ENCODE data around the gene LTF.
"Not testable (repeated sequence)": the region's sequence is repeated elsewhere in the genome, so short reads cannot be mapped to it uniquely, and the experiment has no call there.

The LTF gene
- total RNA-seq = 0.31 to 0.92 reads per million in 2 donors

DNA sequence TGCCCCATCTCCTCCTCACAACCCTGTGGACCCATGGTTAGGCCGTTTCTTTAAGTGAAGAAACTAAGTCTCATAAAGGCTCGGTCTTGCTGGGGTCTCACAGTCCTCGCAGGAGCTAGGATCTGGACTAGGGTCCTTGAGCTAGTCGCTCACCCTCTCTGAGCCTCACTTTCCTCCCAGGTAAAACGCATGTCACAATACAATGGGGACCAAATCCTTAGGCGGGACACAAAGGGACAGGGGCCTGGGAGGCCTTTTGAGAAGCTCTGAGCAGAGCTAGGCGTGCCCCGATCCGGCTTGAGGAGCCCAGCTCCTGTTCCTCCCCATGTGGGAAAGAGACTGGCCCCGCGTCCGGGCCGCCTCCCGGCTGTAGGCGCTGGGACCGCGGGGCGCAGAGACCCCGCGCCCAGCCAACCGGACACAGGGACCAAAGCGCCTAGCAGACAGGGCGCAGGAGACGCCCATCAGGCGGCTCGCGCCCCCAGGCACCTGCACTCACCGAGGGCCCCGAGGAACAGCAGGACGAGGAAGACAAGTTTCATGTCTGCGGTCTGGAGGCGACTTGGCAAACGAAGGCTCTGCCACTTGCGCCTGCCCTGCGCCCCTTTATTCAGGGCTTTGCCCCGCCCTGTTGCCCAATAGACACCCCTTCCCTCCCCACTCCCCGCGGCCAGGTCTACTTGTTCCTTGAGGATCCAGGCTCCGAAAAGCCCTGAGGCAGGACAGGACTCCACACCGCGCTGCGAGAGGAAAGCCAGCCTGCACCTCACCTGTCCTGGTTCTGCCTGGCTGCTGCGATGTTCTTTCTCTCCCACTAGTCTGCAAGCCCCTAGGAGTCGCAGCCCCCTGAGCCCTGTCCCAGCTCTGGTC lies at the start of gene LTF:
LTF (minus strand) TSS at position 580 of the 870 bp plus-strand sequence; CDS start at position 542, 38 bp downstream.
- no peak for DNase-seq

DNA sequence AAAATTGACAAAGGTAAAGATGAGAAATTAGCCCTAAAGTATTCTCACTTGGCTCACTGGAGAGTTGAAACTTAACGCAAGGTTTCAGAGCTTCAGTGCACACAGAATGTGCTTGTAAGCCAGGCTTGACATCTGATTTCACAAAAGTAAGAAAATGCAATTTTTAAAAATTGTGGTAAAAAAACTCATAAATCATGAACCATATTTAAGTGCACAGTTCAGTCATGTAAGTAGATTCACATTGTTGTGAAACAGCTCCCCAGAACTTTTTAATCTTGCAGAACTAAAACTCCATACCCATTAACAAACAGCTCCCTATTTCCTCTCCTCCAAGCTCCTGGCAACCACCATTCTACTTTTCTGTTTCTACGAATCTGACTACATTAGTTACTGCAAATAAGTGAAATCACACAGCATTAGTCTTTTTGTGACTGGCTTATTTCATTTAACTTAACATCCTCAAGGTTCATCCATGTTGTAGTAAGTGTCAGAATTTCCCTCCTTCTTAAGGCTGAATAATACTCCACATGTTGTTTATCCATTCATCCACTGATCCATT lies 47.6 kb upstream of the LTF start:
- no peak for DNase-seq

DNA sequence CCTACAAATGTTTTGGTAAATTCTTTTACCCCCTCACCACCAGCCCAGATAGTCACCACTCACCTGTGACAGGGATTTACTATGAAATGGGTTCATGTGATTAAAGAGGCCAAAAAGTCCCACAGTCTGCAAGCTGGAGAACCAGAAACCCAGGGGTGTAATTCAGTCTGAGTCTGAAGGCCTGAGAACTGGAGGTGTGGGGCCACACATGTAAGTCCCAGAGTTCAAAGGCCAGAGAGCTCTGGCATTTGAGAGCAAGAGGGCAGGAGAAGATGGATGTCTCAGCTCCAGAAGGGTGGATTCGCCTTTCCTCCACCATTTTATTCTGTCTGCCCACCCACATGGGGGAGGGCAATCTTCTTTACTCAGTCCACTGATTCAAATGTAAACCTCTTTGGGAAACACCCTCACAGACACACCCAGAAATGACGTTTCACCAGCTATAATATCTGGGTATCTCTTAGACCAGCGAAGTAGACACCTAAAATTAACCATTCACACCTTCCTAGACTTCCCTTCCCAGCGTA lies 45.0 kb upstream of the LTF start:
- DNase-seq = no peak

DNA sequence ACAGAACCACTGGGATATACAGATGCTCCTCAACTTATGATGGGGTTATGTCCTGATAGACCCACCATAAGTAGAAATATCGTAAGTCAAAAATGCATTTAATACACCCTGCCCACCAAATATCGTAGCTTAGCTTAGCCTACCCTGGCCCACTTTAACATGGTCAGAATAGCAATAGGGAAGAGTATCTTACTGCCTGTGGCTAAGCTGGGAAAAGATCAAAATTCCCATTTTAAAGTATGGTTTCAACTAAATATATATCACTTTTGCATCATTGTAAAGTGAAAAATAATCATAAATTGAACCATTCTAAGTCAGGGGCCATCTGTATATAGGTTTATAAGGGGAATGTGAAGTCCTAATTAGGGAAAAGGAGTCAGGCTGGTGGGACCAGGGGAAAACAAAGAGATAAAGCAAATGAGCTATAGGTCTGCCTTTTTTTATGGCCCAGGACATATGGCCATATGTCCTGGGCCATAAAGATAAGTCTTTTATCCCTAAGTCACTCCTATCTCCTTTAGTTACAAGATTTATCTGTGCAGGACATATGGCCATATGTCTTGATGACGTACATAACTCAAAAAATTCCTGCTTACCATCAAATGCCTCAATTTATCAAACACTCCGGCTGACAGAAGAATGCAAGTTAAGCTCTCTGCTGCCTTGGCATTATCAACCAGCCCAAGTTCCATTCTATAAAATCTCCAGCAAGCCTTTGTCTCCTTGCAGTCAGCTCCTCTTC lies 44.3 kb upstream of the LTF start:
- DNase-seq = no peak

DNA sequence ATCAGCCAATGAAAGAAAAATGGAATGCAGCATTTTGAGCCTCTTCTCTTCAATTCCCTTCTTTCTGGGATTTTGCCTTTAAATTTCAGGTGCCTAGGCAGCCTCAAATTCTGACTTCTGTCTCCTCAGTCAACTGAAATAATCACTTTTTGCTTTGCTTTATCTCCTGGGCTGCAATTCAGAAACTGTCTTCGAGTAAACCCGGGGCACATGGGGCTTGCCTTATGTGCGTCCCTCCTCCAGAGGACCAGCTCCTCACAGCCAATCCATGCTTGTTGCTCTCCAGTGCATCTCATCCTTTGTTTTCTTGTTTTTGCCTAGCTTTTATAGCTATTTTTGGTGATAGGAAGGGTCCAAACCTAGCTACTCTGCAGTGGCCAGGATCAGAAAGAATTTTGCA lies 41.8 kb upstream of the LTF start:
- DNase-seq = no peak

DNA sequence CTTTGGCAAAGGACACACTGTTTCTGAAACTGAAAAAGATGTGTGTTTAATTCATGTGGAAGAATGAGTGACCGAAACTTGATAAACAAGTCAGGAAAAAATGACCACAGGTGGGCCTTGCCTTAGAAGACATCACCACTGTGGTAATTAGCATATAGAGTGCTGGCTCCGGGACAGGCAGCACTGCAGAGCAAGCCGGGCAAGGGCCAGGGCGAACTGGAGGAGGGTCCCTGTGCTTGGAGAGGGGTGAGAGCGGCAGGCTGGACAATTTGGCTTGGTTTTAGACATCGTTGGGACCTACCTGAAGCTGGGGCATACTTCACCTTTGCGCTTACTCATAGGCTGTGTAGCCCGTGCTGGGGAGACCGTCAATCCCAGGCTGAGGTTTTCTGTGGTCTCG lies 41.2 kb upstream of the LTF start:
- DNase-seq = no peak

DNA sequence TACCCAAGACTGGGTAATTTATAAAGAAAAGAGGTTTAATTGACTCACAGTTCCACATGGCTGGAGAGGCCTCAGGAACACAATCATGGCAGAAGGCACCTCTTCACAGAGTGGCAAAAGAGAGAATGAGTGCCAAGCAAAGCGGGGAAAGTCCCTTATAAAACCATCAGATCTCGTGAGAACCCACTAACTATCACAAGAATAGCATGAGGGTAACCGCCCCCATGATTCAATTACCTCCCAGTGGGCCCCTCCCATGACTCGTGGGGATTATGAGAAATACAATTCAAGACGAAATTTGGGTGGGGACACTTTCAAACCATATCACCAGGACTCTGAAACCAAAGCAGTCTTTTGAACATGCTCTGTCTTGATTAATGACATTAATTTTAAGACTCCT lies 40.1 kb upstream of the LTF start:
- DNase-seq = no peak

DNA sequence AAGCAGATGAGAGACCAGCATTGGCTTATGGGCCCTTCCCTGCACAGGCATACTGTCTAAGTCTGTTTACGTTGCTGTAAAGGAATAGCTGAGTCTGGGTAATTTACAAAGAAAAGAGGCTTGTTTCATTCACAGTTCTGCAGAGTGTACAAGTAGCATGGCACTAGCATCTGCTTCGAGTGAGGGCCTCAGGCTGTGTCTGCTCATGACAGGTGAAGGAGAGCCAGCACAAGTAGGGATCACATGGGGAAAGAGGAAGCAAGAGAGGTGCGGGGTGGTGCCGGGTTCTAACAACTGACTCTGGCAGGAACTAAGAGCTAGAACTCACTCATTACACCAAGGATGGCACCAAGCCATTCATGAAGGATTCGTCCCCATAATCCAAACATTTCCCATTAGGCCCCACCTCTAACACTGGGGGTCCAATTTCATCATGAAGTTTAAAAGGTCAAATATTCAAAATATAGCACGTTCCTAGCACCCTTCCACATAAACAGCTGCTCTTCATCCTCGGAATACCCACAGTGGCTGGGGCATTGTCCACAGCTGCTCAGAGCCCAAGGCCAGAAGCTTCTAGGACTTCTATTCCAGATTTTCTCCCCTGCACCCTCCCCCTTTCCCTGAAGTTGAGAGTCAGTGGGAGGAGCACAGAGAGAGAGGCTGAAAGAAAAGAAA lies 38.6 kb upstream of the LTF start:
- no peak for DNase-seq

DNA sequence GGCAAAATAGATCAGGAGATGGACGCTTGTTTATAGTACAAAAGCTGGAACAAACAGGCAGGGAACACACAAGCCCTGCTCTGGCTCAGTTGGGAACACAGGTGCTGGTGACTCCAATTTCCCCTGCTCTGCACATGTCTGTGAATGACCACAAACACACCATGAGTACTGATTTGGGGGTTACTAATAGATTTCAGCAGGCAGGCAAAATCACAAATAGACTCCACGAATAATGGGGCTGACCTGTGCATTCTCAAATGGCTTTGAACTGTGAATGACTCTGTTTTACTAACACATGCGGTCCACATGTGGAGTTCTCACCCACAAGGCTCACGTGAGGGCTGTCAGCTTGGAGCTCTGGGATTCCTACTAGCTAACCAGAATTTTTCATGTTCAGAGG lies 37.0 kb upstream of the LTF start:
- no peak for DNase-seq

DNA sequence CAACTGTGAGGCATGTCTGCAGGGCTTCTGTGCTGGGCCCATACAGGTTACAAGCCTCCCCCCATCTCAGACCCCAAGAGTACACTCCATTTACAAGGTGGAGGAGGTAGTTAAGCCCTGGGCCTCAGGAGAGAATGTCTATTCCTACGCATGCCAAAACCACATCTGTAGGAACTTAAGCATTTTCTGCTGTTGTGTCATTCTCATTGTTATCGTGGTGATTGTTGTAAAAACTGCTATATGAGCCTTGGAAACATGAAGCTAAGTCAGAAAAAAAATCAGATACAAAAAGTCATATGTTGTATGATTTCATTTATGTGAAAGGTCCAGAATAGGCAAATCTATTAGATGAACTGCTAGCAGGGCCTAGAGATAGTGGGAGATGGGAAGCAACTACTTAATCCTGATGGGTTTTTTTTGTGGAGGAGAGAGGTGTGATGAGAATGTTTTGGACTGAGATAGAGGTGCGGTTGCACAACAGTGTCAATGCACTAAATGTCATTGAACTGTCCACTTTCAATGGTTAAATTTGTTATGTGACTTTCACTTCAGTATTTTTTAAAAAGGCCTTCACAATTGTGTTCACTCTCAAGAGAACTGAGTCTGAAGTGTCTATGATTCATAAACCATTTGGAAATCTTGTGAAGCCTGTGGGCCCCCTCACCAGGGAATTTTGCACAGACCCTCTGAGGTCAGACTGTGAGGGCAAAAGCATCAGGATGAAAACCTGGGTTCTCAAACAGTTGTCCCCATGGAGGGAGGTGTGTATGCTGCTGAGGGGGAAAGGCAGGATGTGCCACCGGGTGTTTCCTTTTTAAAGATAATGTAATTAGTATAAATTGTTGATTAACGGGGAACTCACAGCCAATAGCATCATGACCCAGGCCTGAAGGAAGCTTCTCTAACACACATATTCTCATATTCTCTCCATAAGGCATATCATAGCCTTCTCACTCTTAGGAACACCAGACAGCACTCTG lies 36.2 kb upstream of the LTF start:
- no peak for DNase-seq

DNA sequence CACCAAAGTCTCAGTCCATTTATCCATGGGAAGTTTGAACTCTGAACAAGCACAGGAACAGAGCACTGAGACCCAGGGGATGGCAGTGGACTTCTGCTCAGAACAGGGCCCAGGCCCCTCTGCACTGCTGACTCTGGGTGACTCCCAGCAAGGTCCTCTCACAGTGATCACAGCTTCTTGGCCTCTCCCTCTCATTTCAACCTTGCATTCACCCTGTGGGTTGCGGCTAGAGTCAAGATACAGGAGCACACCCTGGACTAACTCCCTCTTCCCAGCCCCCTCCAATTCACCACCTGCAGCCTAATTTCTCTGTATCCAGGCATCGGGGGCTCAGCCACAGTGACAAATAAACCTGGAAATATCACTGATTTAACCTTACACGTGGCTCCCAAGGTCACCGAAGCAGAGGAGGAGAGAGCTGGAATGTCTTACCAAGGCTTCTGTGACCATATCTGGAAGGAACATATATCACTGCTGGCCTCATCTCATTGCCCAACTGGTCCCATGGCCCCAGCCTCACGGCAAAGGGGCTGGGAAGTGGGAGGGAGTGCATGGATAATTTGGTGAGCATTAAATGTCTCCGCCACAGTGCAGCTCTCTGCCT lies 34.3 kb upstream of the LTF start:
- no peak for DNase-seq

DNA sequence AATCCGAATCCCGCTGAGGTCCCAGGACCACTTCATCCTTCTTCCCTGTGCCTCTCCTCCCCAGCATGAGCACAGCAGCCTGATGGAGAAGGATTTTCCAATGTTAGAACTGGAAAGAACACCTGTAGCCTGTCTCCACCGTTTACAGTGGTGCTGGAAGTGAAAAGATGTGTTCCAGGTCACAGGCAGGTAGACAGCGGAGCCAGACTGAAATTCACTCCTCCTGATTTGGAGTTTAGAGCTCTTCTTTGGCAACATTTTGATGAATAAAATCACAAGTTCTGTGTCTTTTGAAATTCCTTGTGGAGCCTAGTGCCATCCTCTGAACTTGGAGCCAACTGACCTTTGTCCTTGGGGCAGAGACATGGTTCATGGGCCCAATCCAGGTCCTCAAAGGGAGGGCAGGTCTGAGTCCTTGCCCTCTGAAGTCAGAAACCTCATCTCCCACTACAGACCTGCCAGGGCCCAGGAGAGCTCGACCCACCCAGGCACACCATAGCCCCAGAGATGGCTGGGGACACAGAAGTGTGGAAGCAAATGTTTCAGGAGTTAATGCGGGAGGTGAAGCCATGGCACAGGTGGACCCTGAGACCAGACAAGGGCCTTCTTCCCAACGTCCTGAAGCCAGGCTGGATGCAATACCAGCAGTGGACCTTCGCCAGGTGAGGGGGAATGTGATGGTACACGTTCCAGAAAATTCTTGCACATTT lies 33.0 kb upstream of the LTF start, which contains the start of gene RTP3:
RTP3 (plus strand) TSS at position 421 of the 710 bp plus-strand sequence; CDS start at position 508, 87 bp downstream.
- no peak for DNase-seq

DNA sequence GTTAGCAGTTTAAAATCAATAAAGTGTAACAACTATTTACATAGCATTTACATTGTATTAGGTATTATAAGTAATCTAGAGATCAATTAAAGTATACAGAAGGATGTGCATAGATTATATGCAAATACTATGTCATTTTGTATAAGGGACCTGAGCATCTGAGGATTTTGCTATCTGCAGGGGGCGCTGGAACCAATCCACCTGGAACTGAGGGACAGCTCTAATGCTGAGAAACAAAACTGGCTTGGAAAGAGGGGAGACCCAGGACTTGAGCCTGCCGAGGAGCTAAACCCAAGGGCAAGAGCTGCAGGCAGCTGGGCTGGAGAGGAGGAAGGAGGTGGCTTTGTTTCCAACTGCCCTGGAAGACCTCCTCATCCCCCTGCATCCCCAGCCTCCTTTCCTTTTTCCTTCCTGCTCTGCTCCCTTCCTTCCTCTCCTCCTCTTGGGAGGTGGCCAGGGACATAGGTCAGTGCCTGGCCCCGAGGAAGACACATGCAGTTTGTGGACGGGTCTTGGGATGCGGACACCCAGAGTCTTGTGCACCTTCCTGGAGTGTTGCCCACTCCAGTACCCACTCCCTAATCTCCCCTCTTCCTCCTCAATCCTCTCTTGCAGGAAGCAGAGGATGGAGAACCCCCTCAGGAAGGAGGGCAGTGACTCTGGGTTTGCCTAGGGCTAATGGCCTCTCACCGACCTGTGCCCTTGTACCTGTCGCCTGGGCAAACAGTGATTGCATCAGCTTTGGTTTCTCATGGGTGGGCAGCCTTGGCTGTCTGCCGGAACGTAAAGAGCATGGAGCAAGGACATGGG lies 32.2 kb upstream of the LTF start:
- no peak for DNase-seq

DNA sequence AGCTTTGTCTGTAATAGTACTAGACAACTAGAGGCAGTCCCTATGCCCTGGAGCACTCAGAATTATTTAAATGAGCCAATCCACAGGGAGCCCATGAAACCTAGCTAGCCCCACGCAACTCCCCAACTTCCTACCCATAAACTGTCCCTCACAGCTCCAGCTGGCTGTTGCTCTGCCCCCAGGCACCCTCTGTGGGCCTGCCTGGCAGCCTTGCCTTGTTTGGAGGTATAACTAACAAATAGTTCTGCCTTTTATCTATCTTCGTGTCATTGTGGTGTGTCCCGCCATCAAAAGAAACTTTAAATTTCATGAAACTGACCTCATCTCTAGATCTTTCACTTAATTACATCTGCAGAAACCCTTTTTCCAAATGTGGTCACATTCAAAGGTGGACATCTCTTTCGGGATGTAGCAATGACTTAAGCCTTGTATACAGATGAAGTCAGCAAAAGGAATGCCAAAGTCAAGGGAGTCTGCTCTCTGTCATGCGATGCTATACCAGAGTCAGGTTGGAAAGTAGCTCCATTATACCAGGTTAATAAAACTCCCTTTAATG lies 31.3 kb upstream of the LTF start:
- no peak for DNase-seq

DNA sequence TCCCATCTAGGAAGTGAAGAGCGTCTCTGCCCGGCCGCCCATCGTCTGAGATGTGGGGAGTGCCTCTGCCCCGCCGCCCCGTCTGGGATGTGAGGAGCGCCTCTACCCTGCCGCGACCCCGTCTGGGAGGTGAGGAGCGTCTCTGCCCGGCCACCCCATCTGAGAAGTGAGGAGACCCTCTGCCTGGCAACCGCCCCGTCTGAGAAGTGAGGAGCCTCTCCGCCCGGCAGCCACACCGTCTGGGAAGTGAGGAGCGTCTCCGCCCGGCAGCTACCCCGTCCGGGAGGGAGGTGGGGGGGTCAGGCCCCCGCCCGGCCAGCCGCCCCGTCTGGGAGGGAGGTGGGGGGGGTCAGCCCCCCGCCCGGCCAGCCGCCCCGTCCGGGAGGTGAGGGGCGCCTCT lies 29.8 kb upstream of the LTF start:
- DNase-seq = not testable (repeated sequence)

DNA sequence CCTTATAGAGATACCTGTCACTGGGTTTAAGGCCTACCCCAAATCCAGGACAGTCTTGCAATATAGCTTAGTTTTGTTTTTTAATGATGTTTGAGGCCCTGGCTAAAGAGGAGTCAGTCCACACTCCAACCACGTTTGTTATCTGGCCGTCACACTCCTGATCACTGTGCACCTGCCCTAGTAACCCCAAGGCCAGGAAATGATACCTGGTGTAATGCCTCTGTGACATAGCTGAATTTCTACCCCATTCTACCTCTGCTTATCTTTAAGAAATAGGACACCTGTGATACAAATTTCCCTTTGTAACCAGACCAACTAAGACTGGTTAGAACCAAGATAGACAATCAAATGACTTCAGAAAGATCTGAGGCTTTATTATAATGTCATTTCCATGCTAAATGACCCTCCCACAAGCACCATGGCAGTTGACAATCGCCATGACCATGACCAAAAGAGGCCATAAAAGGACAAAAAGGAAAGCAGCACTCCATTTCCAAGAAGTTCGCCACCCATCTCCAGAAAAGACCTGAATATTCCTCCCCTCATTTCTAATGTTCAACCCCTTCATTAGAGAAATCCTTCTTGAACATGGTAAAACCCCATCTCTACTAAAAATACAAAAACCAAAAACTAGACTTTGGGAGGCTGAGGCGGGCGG lies 28.3 kb upstream of the LTF start:
- no peak for DNase-seq

DNA sequence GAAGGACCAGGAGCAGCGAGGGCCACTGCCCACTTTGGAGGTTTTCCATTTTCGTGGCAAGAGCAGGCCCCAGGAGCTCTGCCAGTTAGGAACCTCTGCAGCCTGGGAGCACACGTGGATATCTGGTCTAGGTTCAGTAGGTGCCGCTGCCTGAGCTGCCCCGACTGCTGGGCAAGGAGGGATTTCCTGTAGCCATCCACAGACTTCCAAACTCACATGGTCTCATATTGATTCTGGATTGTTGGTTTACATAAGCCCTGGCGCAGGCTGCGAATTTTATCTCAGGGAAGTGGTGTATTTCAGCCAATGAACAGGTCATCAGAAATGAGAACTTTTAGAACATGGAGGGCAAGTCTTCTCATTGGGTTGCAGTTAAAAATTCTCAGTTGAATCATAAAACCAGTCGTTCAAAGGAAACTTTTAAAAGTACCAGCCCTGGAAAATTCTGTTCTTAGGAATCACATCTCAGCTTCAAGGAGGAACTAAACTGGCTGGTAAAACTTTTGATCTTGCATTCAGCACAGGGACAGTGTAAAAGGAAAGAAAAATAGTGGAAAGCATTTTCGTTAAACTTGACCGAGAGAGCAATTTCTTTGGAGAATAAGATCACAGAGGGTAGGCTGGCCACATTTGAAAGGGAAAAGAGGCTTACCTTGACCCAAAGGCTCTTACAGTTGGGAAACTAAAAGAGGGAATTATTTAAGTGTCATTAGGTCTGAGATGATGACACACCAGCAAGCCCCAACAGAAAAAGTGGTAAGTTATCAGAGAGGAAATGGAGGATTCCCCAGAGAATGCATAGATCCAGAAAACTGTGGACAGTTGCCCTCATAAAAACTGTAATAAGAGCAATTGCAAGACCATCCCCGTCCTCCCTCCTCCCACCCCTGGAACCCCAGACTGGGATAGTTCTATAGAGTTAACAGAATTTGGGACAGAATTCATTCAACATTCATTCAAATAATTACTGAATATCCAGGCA lies 26.7 kb upstream of the LTF start:
- DNase-seq = no peak
